ENCODE measurements around the gene DDO.

DNA sequence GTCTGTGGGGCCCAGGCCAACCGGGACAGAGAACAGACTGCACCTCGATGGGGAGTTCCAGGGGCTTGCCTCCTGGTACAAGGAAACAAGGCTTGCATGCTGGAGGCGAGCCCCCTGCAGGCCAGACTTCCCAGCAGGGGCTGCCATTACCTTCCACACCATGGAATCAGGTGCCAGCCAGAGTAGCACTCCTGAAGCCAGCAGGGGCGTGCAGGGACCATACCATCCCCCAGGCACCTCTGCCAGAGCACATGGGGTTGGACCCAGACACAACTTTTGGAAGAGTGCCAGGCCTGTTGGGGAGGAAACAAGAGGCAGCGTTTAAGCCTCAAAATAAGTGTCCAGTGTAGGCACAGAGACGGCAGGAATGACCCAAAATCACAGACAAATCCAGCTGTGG lies 6.5 kb downstream of the DDO start:
- TF ChIP-seq POLR2A (IDR thresholded peaks at IDR 0.05) = no peak
- no peak for TF ChIP-seq CTCF (IDR thresholded peaks at IDR 0.05)

Data from thyroid gland (tissue), 4 donors.